IPS-11a (cell line): Measurements from ENCODE around the gene PPP2R5C.

ENCODE experiments used
- H3K4me3 ChIP-seq: one replicate; pipeline ENCODE4 v1.5.1; 2013; ENCODE audit warnings: low read depth, low read length, control low read depth

PPP2R5C gene

GRCh38 chr14:101882141-101882935, 120.8 kb downstream of the PPP2R5C start:
- no peak overlapping the region for H3K4me3 ChIP-seq

- no peak overlapping the region for H3K4me3 ChIP-seq
Observed at GRCh38 chr14:101884089-101884933, 122.8 kb downstream of the PPP2R5C start.

GRCh38 chr14:101884934-101885576, 123.5 kb downstream of the PPP2R5C start:
- no peak overlapping the region for H3K4me3 ChIP-seq

- H3K4me3 ChIP-seq = no peak overlapping the region
Observed at GRCh38 chr14:101887219-101887618, 125.7 kb downstream of the PPP2R5C start.

GRCh38 chr14:101888182-101888581, 126.7 kb downstream of the PPP2R5C start:
- no peak overlapping the region for H3K4me3 ChIP-seq

- no peak overlapping the region for H3K4me3 ChIP-seq
Observed at GRCh38 chr14:101889366-101889765, 127.9 kb downstream of the PPP2R5C start.

GRCh38 chr14:101889898-101890297, 128.4 kb downstream of the PPP2R5C start:
- H3K4me3 ChIP-seq = no peak overlapping the region

GRCh38 chr14:101891471-101891870, 130.0 kb downstream of the PPP2R5C start:
- no peak overlapping the region for H3K4me3 ChIP-seq

GRCh38 chr14:101893759-101894158, 132.2 kb downstream of the PPP2R5C start:
- no peak overlapping the region for H3K4me3 ChIP-seq

GRCh38 chr14:101894365-101895081, 133.0 kb downstream of the PPP2R5C start:
- H3K4me3 ChIP-seq = no peak overlapping the region

GRCh38 chr14:101895256-101895655, 133.7 kb downstream of the PPP2R5C start:
- H3K4me3 ChIP-seq = no peak overlapping the region

GRCh38 chr14:101897326-101897725, 135.8 kb downstream of the PPP2R5C start:
- no peak overlapping the region for H3K4me3 ChIP-seq

GRCh38 chr14:101898416-101898815, 136.9 kb downstream of the PPP2R5C start:
- no peak overlapping the region for H3K4me3 ChIP-seq

GRCh38 chr14:101899263-101899662, 137.8 kb downstream of the PPP2R5C start:
- H3K4me3 ChIP-seq = no peak overlapping the region

GRCh38 chr14:101900253-101900652, 138.7 kb downstream of the PPP2R5C start:
- H3K4me3 ChIP-seq = no peak overlapping the region

GRCh38 chr14:101903111-101903561, 141.6 kb downstream of the PPP2R5C start:
- no peak overlapping the region for H3K4me3 ChIP-seq

- H3K4me3 ChIP-seq = no peak overlapping the region
Observed at GRCh38 chr14:101905614-101906013, 144.1 kb downstream of the PPP2R5C start.

- no peak overlapping the region for H3K4me3 ChIP-seq
Observed at GRCh38 chr14:101906645-101907044, 145.1 kb downstream of the PPP2R5C start.

- H3K4me3 ChIP-seq = no peak overlapping the region
Observed at GRCh38 chr14:101907619-101908018, 146.1 kb downstream of the PPP2R5C start.

- H3K4me3 ChIP-seq = no peak overlapping the region
Observed at GRCh38 chr14:101908795-101909194, 147.3 kb downstream of the PPP2R5C start.
